GM18861 (cell line): Measurements from ENCODE around the gene PRF1.
"Not testable (repeated sequence)": the region's sequence is repeated elsewhere in the genome, so short reads cannot be mapped to it uniquely, and the experiment has no call there.

Experiments
- ATAC-seq: cut with Tn5 transposase; IDR thresholded peaks from one replicate; pipeline ENCODE4 v1.9.1; 2021; ENCODE audit not compliant: unreplicated experiment

PRF1 gene

GRCh38 chr10:70602665-70603448, at the start of gene PRF1:
Gene PRF1 (minus strand): TSS chr10:70602741. CDS start chr10:70600902, 1,839 bp downstream.
- ATAC-seq: no peak

GRCh38 chr10:70651661-70652060, 49.1 kb upstream of the PRF1 start:
- ATAC-seq: no peak

GRCh38 chr10:70650718-70651117, 48.2 kb upstream of the PRF1 start:
- no peak for ATAC-seq

- ATAC-seq: no peak
Measured at GRCh38 chr10:70650104-70650503, 47.6 kb upstream of the PRF1 start.

GRCh38 chr10:70649526-70649925, 47.0 kb upstream of the PRF1 start:
- no peak for ATAC-seq

GRCh38 chr10:70648427-70648826, 45.9 kb upstream of the PRF1 start:
- ATAC-seq: no peak

- ATAC-seq: no peak
Measured at GRCh38 chr10:70647086-70647485, 44.5 kb upstream of the PRF1 start.

- not testable (repeated sequence) for ATAC-seq
Measured at GRCh38 chr10:70644959-70645358, 42.4 kb upstream of the PRF1 start.

- ATAC-seq: not testable (repeated sequence)
Measured at GRCh38 chr10:70643272-70643671, 40.7 kb upstream of the PRF1 start.

- ATAC-seq: not testable (repeated sequence)
Measured at GRCh38 chr10:70639640-70640383, 37.3 kb upstream of the PRF1 start.

GRCh38 chr10:70634515-70634914, 32.0 kb upstream of the PRF1 start:
- ATAC-seq: not testable (repeated sequence)

- no peak for ATAC-seq
Measured at GRCh38 chr10:70634011-70634410, 31.5 kb upstream of the PRF1 start.

GRCh38 chr10:70631735-70632134, 29.2 kb upstream of the PRF1 start:
- ATAC-seq: not testable (repeated sequence)

- ATAC-seq: no peak
Measured at GRCh38 chr10:70629338-70629737, 26.8 kb upstream of the PRF1 start.

GRCh38 chr10:70626056-70626455, 23.5 kb upstream of the PRF1 start:
- no peak for ATAC-seq

GRCh38 chr10:70622981-70623844, 20.7 kb upstream of the PRF1 start:
- ATAC-seq: no peak

GRCh38 chr10:70622541-70622940, 20.0 kb upstream of the PRF1 start:
- ATAC-seq: no peak

- no peak for ATAC-seq
Measured at GRCh38 chr10:70621503-70622078, 19.1 kb upstream of the PRF1 start.

- no peak for ATAC-seq
Measured at GRCh38 chr10:70620020-70620289, 17.4 kb upstream of the PRF1 start.

GRCh38 chr10:70619271-70620019, 16.9 kb upstream of the PRF1 start:
- no peak for ATAC-seq
